ENCODE results near the gene KCNN1. TPM values are rescaled to one million over a fixed set of nuclear protein-coding genes. Genes with fewer than 3 reads are reported as not detected.

The KCNN1 gene
- total and polyA plus RNA-seq, 11 donors: 0.03 to 0.27 (median 0.07) TPM; not detected in 7

- DNase-seq (no peak), ATAC-seq (no peak)
- intact Hi-C loops (cut with DNase I): no loop called here
- no peak for TF ChIP-seq CTCF (IDR thresholded peaks at IDR 0.05)
- no peak for TF ChIP-seq POLR2A (IDR thresholded peaks at IDR 0.05)
- WGBS, 4 donors: 51 to 74% (median 53%) methylated on average over 3 to 13 of the region's 13 CpGs
- peaks cover 7 to 85% (median 43%) of the 10 kb centered on the region in 9 donors for H3K27me3 ChIP-seq
- H3K36me3 ChIP-seq: no peaks in the 10 kb centered on the region
- H3K4me1 ChIP-seq: peaks cover 0 to 16% (median 0%) of the 10 kb centered on the region in 12 donors
- no peaks in the 10 kb centered on the region for H3K9me3 ChIP-seq
- no peak overlapping the region for H3K4me3 ChIP-seq
- no peak overlapping the region for H3K27ac ChIP-seq
These were observed 2.8 kb upstream of the KCNN1 start for GRCh38 chr19:17963936-17964691.

GRCh38 chr19:17965370-17966128 lies 1.4 kb upstream of the KCNN1 start:
- DNase-seq (no peak), ATAC-seq (no peak)
- Histone ChIP-seq H3K36me3 (no peaks in the 10 kb centered on the region), H3K27me3 (peaks cover 7 to 84% (median 43%) of the 10 kb centered on the region in 9 donors), H3K27ac (no peak overlapping the region), H3K4me1 (peaks cover 0 to 16% (median 0%) of the 10 kb centered on the region in 12 donors), H3K4me3 (no peak overlapping the region), H3K9me3 (no peaks in the 10 kb centered on the region)
- TF ChIP-seq POLR2A (IDR thresholded peaks at IDR 0.05) (no peak), CTCF (IDR thresholded peaks at IDR 0.05) (no peak)
- 58 to 62% (median 60%) methylated on average over 11 of the region's 11 CpGs for WGBS, 4 donors
- intact Hi-C loops (cut with DNase I): no loop called here

- Histone ChIP-seq H3K9me3 (no peaks in the 10 kb centered on the region), H3K27ac (no peak overlapping the region), H3K27me3 (peaks cover 7 to 84% (median 43%) of the 10 kb centered on the region in 9 donors), H3K4me3 (no peak overlapping the region), H3K36me3 (no peaks in the 10 kb centered on the region), H3K4me1 (peaks cover 0 to 16% (median 0%) of the 10 kb centered on the region in 12 donors)
- 40 to 63% (median 53%) methylated on average over 2 of the region's 2 CpGs for WGBS, 4 donors
- ATAC-seq (no peak), DNase-seq (no peak)
- TF ChIP-seq POLR2A (IDR thresholded peaks at IDR 0.05) (no peak), CTCF (IDR thresholded peaks at IDR 0.05) (no peak)
- intact Hi-C loops (cut with DNase I): no loop called here
These were observed 801 bp upstream of the KCNN1 start for GRCh38 chr19:17966129-17966483.
